Spleen (tissue), 11 donors: ENCODE measurements around the gene MED10. TPM values are rescaled to one million over a fixed set of nuclear protein-coding genes. Genes with fewer than 3 reads are reported as not detected.

Experiments
- DNase-seq: peaks from one replicate; pipeline ENCODE4 v3.0.0-alpha.2; 2020
- H3K27ac ChIP-seq, 8 donors: fragments of 200-600 bp; sonication (generic) in 7 of 8; 1 replicate in 4 of 8; 2 replicates in 4 of 8; pipeline versions ENCODE4 v1.5.0 to v1.8.0; 2016 to 2021; ENCODE audit warnings: inconsistent platforms in 4 of 8, mild to moderate bottlenecking in 4 of 8, moderate library complexity in 1 of 8
- H3K27me3 ChIP-seq, 7 donors: fragments of 200-600 bp; sonication (generic) in 6 of 7; replicated peaks in 1 of 7; 1 replicate in 4 of 7; 2 replicates in 3 of 7; pipeline versions ENCODE4 v1.5.0 to v1.8.0; 2016 to 2021; ENCODE audit warnings: inconsistent platforms in 3 of 7, mild to moderate bottlenecking in 1 of 7
- H3K36me3 ChIP-seq, 6 donors: fragments of 200-600 bp; sonication (generic) in 5 of 6; 1 replicate in 4 of 6; 2 replicates in 2 of 6; pipeline versions ENCODE4 v1.5.0 to v1.8.0; 2016 to 2021; ENCODE audit warnings: inconsistent platforms in 2 of 6
- H3K4me1 ChIP-seq, 6 donors: fragments of 200-600 bp; sonication (generic) in 5 of 6; 1 replicate in 3 of 6; 2 replicates in 3 of 6; pipeline versions ENCODE4 v1.5.0 to v1.8.0; 2016 to 2021; ENCODE audit warnings: inconsistent platforms in 3 of 6
- H3K4me3 ChIP-seq, 8 donors: fragments of 200-600 bp; sonication (generic) in 7 of 8; 1 replicate in 4 of 8; 2 replicates in 4 of 8; pipeline versions ENCODE4 v1.5.0 to v1.8.0; 2016 to 2021; ENCODE audit warnings: inconsistent platforms in 4 of 8, mild to moderate bottlenecking in 4 of 8, moderate library complexity in 2 of 8
- H3K9me3 ChIP-seq, 8 donors: fragments of 200-600 bp; sonication (generic) in 7 of 8; 1 replicate in 4 of 8; 2 replicates in 4 of 8; pipeline versions ENCODE4 v1.5.0 to v1.8.0; 2016 to 2021; ENCODE audit warnings: inconsistent platforms in 4 of 8
- POLR2A ChIP-seq, 3 donors: fragments of 450-650 bp; IDR thresholded peaks; one replicate each; pipeline ENCODE4 v1.5.1; 2017; ENCODE audit warnings: antibody characterized with exemption in 3 of 3, mild to moderate bottlenecking in 1 of 3
- POLR2AphosphoS5 ChIP-seq, 3 donors: sonication (generic); formaldehyde crosslinking; IDR thresholded peaks; one replicate each; pipeline ENCODE4 v1.5.1; 2017; ENCODE audit warnings: antibody characterized with exemption in 3 of 3
- WGBS, 5 donors: extraction: QIAGEN DNeasy Blood & Tissue Kit in 3 of 5; methylation state at CpG; one replicate each; pipeline versions ENCODE4 v1.1.5 to v1.1.7; 2013 to 2018; 5-methylcytosine and 5-hydroxymethylcytosine counted together
- intact Hi-C: fragments of 100-400 bp; cut with DNase I; formaldehyde crosslinking; loops from one replicate; pipeline ENCODE4 v1.15.0; 2023; ENCODE audit warnings: low total_unique reads
- polyA plus RNA-seq, 3 donors: library from polyadenylated mRNA; stranded (reverse); fragments of 200-250 nt; gene quantifications; one replicate each; pipeline ENCODE4 v1.2.1, GENCODE V29; 2013
- total RNA-seq, 7 donors: library from RNA; depleted of rRNA in 3 of 7; stranded (reverse); fragments of >200 nt in 3 of 7; fragmentation: NEBNext Ultra II Directional in 4 of 7; extraction: Animal tissue kit (Norgen Biotek cat#: 25700) in 4 of 7; gene quantifications; one replicate each; pipeline versions ENCODE4 v1.1.0 to v1.2.1, GENCODE V29; 2016 to 2021
- TF ChIP-seq, protein P1 (sequence below), 11 experiments: fragments of 200-600 bp in 7 of 11; fragments of 450-650 bp in 4 of 11; sonication (generic) in 4 of 11; IDR thresholded peaks in 8 of 11; conservative IDR thresholded peaks in 3 of 11; 1 replicate in 7 of 11; 2 replicates in 4 of 11; pipeline versions ENCODE4 v1.4.0 to v1.8.0; 2016 to 2021; ENCODE audit warnings: antibody characterized with exemption in 11 of 11, inconsistent platforms in 4 of 11, mild to moderate bottlenecking in 1 of 11
- donor health status: healthy with polysubstance abuse.
- donor health status: DM: no; HTN: no; CAD: no; lungs with moderate emphysema.
- donor health status: DM: no; HTN: no; CAD: no.
- donor health status: Bipolar disorder and iron deficiency.
- donor health status: healthy.
- donor health status: DM: no; HTN: no; CAD: no.
- donor health status: DM: yes; HTN: yes; CAD: no.

The MED10 gene
- total and polyA plus RNA-seq, 10 donors: 31.9 to 50.4 (median 43.6) TPM

DNA sequence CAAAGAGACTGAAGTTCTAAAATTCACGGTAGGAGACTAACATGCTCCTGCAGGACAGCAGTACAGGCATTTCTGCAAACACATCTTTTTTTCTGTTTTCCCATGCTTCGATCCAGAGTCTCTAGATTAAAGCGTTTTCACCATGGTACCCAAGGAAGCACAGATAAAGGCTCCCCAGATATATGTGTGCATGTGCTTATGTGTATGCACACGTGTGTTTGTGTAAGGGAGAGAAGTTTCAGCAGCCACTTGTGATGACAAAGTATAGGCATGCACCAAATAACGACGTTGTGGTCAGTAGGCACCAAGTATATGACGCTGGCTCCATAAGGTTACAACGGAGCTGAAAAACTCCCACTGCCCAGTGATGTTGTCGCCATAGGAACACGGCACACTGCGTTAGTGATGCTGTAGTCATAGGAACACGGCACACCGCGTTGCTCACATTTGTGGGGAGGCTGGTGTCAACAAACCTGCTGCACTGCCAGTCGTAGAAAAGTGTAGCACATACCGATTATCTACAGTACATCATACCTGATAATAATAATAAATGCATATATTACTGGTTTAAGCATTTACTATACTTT lies 21.7 kb downstream of the MED10 start:
- no peak for DNase-seq
- H3K9me3 ChIP-seq: peaks cover 0 to 5% (median 0%) of the 10 kb centered on the region in 8 donors

DNA sequence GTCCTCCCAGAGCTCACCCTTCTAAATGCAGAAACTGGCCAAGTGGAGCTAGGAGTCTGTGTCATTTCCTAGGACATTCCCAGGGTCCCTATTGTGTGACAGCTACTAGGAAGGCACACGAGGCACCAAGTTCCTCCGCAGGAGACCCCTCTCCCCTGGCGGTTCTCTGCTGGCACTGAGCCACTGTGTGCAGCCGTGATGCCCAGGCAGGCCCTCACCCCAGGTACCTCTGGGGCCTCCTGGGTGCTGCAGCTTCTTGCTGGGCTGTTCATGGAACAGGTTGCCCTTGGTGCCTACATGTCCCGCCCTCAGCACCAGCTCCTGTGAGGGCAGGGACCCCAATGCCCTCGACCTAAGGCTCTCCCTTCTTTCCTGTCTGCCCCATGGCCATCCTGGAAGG lies 23.1 kb downstream of the MED10 start:
- Histone ChIP-seq H3K27ac (no peak overlapping the region), H3K36me3 (peaks cover 3 to 35% (median 11%) of the 10 kb centered on the region in 6 donors), H3K4me1 (peaks cover 0 to 10% (median 8%) of the 10 kb centered on the region in 6 donors), H3K4me3 (no peak overlapping the region), H3K9me3 (peaks cover 0 to 5% (median 0%) of the 10 kb centered on the region in 8 donors), H3K27me3 (no peaks in the 10 kb centered on the region)
- DNase-seq: no peak
- WGBS, 5 donors: 75 to 88% (median 77%) methylated on average over 1 to 6 of the region's 6 CpGs
- intact Hi-C loops: no loop called here
- TF ChIP-seq POLR2A (IDR thresholded peaks at IDR 0.05) (no peak), POLR2AphosphoS5 (IDR thresholded peaks at IDR 0.05) (no peak)
- TF ChIP-seq, protein P1, sequence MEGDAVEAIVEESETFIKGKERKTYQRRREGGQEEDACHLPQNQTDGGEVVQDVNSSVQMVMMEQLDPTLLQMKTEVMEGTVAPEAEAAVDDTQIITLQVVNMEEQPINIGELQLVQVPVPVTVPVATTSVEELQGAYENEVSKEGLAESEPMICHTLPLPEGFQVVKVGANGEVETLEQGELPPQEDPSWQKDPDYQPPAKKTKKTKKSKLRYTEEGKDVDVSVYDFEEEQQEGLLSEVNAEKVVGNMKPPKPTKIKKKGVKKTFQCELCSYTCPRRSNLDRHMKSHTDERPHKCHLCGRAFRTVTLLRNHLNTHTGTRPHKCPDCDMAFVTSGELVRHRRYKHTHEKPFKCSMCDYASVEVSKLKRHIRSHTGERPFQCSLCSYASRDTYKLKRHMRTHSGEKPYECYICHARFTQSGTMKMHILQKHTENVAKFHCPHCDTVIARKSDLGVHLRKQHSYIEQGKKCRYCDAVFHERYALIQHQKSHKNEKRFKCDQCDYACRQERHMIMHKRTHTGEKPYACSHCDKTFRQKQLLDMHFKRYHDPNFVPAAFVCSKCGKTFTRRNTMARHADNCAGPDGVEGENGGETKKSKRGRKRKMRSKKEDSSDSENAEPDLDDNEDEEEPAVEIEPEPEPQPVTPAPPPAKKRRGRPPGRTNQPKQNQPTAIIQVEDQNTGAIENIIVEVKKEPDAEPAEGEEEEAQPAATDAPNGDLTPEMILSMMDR (IDR thresholded peaks at IDR 0.05 in 8 of 11, conservative IDR thresholded peaks at IDR 0.05 in 3 of 11): no peak

More for the DNA sequence above, 21.7 kb downstream of the MED10 start:
- WGBS, 5 donors: 91 to 96% (median 94%) methylated on average over 16 of the region's 16 CpGs
- Histone ChIP-seq H3K4me3 (no peak overlapping the region), H3K4me1 (peaks cover 0 to 15% (median 10%) of the 10 kb centered on the region in 6 donors), H3K36me3 (peaks cover 3 to 33% (median 14%) of the 10 kb centered on the region in 6 donors), H3K27me3 (no peaks in the 10 kb centered on the region), H3K27ac (no peak overlapping the region)
- intact Hi-C loops: no loop called here
- TF ChIP-seq, protein P1 (IDR thresholded peaks at IDR 0.05 in 8 of 11, conservative IDR thresholded peaks at IDR 0.05 in 3 of 11): no peak
- TF ChIP-seq POLR2AphosphoS5 (IDR thresholded peaks at IDR 0.05) (no peak), POLR2A (IDR thresholded peaks at IDR 0.05) (no peak)

DNA sequence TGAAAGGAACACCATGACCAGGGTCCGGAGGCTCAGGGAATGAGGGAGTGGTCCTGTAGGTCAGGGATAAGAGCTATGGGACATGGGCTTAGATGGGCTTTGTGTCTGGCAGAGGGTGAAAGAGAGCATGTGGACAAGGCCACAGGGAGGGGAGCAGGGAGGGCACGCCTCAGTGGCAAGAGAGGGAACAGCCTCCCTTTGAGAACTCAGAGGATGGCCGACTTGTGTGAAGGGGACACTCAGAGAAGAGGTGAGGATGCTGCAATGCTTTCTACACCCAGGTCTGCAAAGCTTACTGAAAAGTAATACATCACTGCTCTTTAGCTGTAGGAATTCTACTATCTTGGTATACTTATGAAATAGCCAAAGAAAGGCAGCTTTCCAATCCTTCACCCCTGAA lies 23.5 kb downstream of the MED10 start:
- 52 to 96% (median 71%) methylated on average over 3 of the region's 3 CpGs for WGBS, 5 donors
- DNase-seq: no peak
- intact Hi-C loops: no loop called here
- Histone ChIP-seq H3K27ac (no peak overlapping the region), H3K9me3 (peaks cover 0 to 5% (median 0%) of the 10 kb centered on the region in 8 donors), H3K27me3 (no peaks in the 10 kb centered on the region), H3K36me3 (peaks cover 3 to 35% (median 11%) of the 10 kb centered on the region in 6 donors), H3K4me3 (no peak overlapping the region), H3K4me1 (peaks cover 0 to 6% (median 3%) of the 10 kb centered on the region in 6 donors)
- no peak for TF ChIP-seq POLR2A (IDR thresholded peaks at IDR 0.05)

DNA sequence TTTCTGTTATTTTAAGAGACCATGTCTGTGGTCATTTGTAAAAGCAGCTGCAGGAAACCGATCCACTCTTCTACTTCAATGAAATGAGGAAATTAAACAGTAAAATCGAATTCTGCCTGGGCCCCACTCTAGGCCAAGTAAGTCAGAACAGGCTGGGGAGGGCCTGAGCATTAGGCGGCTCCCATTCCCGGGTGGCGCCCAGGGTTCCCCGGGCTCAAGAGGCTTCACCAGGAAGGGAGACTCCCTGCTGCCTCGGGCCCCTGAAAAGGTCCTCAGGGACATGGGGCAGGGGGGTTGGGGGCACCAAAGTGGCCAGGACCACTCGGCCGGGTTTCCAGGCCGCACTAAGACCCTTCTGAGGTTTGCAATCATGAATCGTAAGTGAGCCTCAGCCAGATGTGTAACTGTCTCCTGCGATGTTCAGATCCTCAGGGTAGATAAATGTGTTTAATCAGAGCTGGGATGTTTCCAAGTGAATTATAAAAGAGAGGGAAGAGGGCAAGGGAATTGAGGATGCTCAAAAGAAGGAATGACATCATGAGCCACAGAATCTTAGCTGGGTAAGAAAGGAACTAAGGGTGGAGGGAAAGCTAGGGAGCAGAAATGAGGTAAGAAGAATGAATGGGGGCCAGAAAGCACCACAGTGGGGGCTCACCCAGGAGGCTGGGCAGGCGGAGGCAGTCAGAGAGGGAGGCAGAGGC lies 24.6 kb downstream of the MED10 start:
- WGBS, 5 donors: 73 to 89% (median 85%) methylated on average over 13 of the region's 13 CpGs
- no peaks in the 10 kb centered on the region for H3K4me1 ChIP-seq
- H3K27ac ChIP-seq: no peak overlapping the region
- TF ChIP-seq POLR2A (IDR thresholded peaks at IDR 0.05) (no peak), POLR2AphosphoS5 (IDR thresholded peaks at IDR 0.05) (no peak)
- TF ChIP-seq, protein P1 (IDR thresholded peaks at IDR 0.05 in 8 of 11, conservative IDR thresholded peaks at IDR 0.05 in 3 of 11): no peak
- no peak overlapping the region for H3K4me3 ChIP-seq
- peaks cover 3 to 32% (median 10%) of the 10 kb centered on the region in 6 donors for H3K36me3 ChIP-seq
- peaks cover 0 to 5% (median 0%) of the 10 kb centered on the region in 8 donors for H3K9me3 ChIP-seq
- intact Hi-C loops: no loop called here
- H3K27me3 ChIP-seq: no peaks in the 10 kb centered on the region
- DNase-seq: no peak
